ENCODE measurements around the gene ENTPD8. TPM values are rescaled to one million over a fixed set of nuclear protein-coding genes. Genes with fewer than 3 reads are reported as not detected.
"Not testable (repeated sequence)": the region's sequence is repeated elsewhere in the genome, so short reads cannot be mapped to it uniquely, and the experiment has no call there.

Gene ENTPD8
- total RNA-seq, 4 donors from 2014 or later, result not detected

GRCh38 chr9:137412431-137412830 lies 28.7 kb downstream of the ENTPD8 start:
- H3K4me3 ChIP-seq (ENCODE audit: low read depth, poor library complexity, severe bottlenecking), result no peak overlapping the region
- WGBS, 2 donors, result 79 to 81% methylated on average over 10 of the region's 10 CpGs
- DNase-seq (ENCODE audit: low spot score in 2 of 2), result no peak
- intact Hi-C loops (cut with DNase I; ENCODE audit: low total_unique reads), result no loop called here
- TF ChIP-seq CTCF (IDR thresholded peaks at IDR 0.05) (no peak), POLR2A (IDR thresholded peaks at IDR 0.05) (no peak)

- DNase-seq (ENCODE audit: low spot score in 2 of 2), result peak; percentile 59 to 95
- intact Hi-C loops (cut with DNase I; ENCODE audit: low total_unique reads), result no loop called here
- TF ChIP-seq CTCF (IDR thresholded peaks at IDR 0.05), result no peak
- no peak for TF ChIP-seq POLR2A (IDR thresholded peaks at IDR 0.05)
- H3K4me3 ChIP-seq (ENCODE audit: low read depth, poor library complexity, severe bottlenecking), result no peak overlapping the region
- WGBS, 2 donors, result 37 to 56% methylated on average over 18 to 28 of the region's 30 CpGs
Measured at GRCh38 chr9:137411645-137412380, 29.3 kb downstream of the ENTPD8 start.

GRCh38 chr9:137411260-137411644 lies 29.9 kb downstream of the ENTPD8 start:
- 55 to 65% methylated on average over 7 to 13 of the region's 17 CpGs for WGBS, 2 donors
- no peak for DNase-seq (ENCODE audit: low spot score in 2 of 2)
- intact Hi-C loops (cut with DNase I; ENCODE audit: low total_unique reads), result no loop called here
- TF ChIP-seq CTCF (IDR thresholded peaks at IDR 0.05) (no peak), POLR2A (IDR thresholded peaks at IDR 0.05) (no peak)
- no peak overlapping the region for H3K4me3 ChIP-seq (ENCODE audit: low read depth, poor library complexity, severe bottlenecking)

- intact Hi-C loops (cut with DNase I; ENCODE audit: low total_unique reads), result no loop called here
- no peak for TF ChIP-seq POLR2A (IDR thresholded peaks at IDR 0.05)
- TF ChIP-seq CTCF (IDR thresholded peaks at IDR 0.05), result no peak
- DNase-seq (ENCODE audit: low spot score in 2 of 2), result no peak
- 79 to 92% methylated on average over 8 to 12 of the region's 15 CpGs for WGBS, 2 donors
- no peak overlapping the region for H3K4me3 ChIP-seq (ENCODE audit: low read depth, poor library complexity, severe bottlenecking)
Measured at GRCh38 chr9:137410891-137411249, 30.3 kb downstream of the ENTPD8 start.

- intact Hi-C loops (cut with DNase I; ENCODE audit: low total_unique reads); H3K4me3 ChIP-seq (ENCODE audit: low read depth, poor library complexity, severe bottlenecking); DNase-seq (ENCODE audit: low spot score in 2 of 2): not testable (repeated sequence)
- 72 to 76% methylated on average over 10 to 15 of the region's 18 CpGs for WGBS, 2 donors
Measured at GRCh38 chr9:137410236-137410890, 30.8 kb downstream of the ENTPD8 start.

GRCh38 chr9:137409515-137409914 lies 31.6 kb downstream of the ENTPD8 start:
- intact Hi-C loops (cut with DNase I; ENCODE audit: low total_unique reads), result loop anchor here (5.0 kb wide), 1 partner anchor 112 kb away; no protein-coding TSS in a partner anchor
- TF ChIP-seq POLR2A (IDR thresholded peaks at IDR 0.05) (no peak), CTCF (IDR thresholded peaks at IDR 0.05) (no peak)
- H3K4me3 ChIP-seq (ENCODE audit: low read depth, poor library complexity, severe bottlenecking), result no peak overlapping the region
- DNase-seq (ENCODE audit: low spot score in 2 of 2), result no peak
- 82 to 92% methylated on average over 11 of the region's 11 CpGs for WGBS, 2 donors

Measured in lower leg skin (tissue), 4 donors.